ENCODE measurements around the gene HLX.

Gene HLX

DNA sequence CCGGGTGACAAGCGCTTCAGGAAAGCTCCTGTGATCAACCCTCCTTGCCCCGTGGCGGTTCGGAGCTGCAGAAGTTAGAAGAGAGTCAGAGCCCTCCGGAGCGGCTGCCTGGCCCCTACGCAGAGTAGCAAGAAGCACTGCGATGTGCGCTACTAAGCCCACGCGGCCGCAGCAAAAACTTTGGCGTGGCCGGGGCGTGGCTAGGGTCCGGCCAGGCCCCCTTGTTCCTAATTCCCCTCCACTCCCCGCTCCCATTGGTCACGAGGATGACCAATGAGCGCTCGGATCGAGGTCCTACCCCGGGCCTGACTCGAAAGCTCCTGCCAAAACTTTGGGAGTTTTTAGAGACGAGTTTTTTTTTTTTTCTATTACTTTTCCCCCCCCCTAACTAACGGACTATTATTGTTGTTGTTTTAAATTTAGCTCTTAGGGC lies at the start of gene HLX:
TSS of gene HLX (plus strand) at position 368 of the 433 bp plus-strand sequence. CDS start 415 bp downstream, outside the sequence.
- no peak for DNase-seq

- DNase-seq = no peak
Observed at GRCh38 chr1:220833436-220833835, 45.8 kb upstream of the HLX start.

GRCh38 chr1:220834155-220834870 lies 44.9 kb upstream of the HLX start:
- DNase-seq = no peak

DNA sequence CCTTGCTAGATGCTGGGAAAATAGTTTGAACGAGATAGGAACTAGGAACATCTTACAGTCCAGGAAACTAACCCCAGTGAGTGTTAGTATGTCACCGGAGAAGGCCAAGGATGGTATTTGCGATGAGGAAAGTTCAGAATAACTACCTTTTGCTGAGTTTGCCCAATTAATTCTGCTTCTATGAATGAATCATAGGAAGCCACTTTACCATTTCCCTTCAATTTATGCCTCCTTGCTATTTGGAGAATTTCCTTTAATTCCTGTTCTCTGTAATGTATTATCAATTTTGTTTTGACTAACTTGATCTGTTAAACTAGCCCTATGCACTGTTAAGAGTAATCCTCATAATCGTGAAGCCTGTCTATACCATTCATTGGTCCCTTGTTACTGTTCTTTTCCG lies 40.7 kb upstream of the HLX start:
- DNase-seq = no peak

- no peak for DNase-seq
Observed at GRCh38 chr1:220839474-220839873, 39.8 kb upstream of the HLX start.

GRCh38 chr1:220841293-220841692 lies 38.0 kb upstream of the HLX start:
- no peak for DNase-seq

DNA sequence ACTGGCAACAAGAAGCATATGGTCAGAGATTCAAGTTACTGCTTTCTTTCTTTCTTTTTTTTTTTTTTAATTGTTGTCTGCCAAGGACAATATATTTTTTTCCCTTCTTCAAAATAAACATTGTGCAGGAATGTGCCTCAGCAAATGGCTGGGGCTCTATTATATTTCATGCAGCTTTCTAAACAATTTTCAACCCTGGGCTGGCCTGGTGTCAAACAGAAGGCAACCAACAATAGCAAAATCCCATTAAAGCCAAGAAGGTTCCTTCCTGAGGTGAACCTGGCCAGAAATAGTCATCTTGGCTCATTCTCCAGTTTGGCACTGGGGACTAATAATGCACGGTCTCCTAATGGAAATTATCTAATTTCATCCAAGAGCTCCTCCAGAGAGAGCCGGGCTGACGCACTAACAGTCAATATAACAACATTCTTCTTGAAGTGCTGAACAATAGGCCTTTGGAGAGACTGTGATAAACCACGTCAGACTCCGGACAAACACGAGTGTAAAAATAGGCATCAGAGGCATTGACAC lies 35.7 kb upstream of the HLX start:
- no peak for DNase-seq

DNA sequence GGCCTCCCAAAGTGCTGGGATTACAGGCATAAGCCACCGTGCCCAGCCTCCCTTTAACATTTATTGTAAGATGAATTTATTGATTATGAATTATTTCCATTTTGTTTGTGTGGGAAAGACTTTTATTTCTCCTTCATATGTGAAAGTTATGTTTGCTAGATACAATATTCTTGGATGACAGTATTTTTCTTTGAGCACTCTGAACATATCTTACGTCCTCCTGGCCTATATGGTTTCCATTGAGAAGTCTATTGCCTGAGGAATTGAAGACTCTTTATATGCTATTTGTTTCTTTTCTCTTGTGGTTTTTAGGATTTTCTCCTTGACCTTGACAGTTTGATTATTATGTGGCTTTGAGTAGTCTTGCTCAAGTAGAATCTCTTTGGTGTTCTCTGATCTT lies 26.8 kb upstream of the HLX start:
- DNase-seq = no peak

DNA sequence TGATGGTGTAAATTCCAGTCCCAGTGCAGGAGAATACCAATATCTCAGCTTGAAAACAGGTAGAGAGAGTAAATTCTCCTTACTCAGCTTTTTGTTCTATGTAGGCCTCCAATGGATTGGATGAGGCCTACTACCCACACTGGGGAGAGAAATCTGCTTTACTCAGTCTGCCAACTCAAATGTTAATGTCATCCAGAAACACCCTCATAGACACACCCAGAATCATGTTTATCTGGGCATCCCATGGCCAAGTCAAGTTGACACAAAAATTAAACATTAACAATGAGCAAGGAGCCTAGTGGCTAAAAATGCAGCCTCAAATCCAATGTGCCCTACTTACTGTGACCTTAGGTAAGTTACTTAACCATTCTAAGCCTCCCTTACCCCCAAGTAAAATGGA lies 6.9 kb upstream of the HLX start:
- DNase-seq = no peak

GRCh38 chr1:220873087-220873486 lies 6.2 kb upstream of the HLX start:
- no peak for DNase-seq

GRCh38 chr1:220873868-220874655 lies 5.2 kb upstream of the HLX start:
- DNase-seq = no peak

GRCh38 chr1:220875260-220875659 lies 4.0 kb upstream of the HLX start:
- no peak for DNase-seq

DNA sequence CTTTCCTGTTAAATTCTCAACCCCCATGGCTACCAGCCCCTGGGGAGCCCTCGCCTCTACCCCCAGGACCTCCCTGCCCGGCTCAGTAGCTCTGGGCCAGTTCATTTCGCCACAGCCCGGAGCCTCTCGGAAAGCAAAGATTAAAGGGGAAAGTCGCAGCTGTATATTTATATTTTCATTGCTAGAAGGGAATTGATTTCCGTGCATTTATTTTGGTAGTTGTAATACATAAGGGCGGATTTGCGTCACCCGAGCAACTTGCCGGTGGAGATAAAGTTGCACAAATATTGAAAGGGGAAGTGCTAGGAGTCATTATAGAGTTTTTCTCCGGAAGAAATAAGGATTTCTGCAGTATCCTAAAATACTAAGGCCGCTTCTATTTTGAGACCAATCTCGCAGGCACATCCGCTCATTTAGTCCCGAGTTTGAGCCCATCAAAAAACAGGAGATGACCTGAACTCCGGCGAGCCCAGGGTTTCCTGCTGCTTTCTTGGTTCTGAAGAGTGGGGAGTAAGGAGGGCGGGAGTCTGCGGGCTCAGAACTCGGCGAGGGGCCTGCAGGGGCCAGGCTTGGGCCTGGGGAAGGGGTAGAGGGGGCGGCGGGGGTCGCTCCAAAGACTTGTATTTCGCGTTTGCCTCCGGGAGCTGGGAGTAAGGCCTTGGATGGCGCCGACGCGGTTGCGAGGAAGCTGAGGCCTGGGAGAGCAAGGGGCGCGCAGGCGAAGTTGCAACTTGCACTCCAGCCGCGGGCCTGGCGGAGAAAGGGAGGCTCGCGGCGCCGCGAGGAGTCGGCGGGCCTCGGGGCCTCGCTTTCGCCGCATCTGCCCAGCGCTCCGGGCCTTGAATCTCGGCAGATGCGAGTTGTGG lies 2.5 kb upstream of the HLX start:
- DNase-seq = no peak

- no peak for DNase-seq
Observed at GRCh38 chr1:220877377-220878095, 1.7 kb upstream of the HLX start.

DNA sequence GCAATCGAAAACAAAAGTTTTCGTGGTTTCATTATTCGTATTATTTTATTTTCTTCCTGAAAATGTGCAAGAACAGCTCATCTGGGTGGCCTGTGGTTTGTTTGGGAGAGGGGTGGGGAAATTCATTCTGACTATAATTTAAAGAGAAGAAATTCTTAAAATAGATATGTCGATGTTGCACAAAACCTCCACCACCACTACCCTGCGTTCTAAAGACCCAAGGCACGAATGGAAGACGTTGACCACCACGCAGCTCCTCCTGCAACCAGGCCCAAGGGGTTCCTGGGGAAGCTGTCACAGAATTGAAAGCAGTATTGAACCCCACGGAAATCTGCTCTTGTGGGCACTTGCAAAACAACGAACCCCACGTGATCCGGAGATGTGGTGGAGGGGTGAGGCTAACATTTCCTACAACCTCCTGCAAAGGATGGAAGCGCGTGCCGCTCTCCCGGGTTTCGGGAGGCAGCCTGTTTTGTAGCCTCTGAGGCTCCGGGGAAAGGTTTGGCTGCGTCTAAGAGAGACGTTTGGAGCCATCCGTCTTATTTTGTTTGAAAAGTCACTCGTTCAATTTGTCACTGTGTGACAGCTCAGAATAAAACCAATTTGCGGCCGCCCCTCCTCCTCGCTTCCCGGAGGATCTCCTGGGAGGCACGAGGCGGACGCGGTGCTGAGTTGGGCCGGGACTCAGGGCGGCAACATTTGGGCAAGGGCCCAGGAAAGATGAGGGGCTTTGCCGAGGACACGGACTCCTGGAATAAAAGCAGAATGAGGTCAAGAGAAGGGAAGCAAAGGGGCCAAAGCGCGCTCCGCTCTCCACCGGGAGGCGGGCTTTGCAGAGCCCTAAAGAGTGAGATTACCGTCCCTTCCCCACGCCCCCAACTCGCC lies 810 bp upstream of the HLX start:
- DNase-seq = no peak

- DNase-seq = no peak
Observed at GRCh38 chr1:220879509-220880361, 492 bp downstream of the HLX start.

GRCh38 chr1:220880362-220880670 lies 1.1 kb downstream of the HLX start:
- no peak for DNase-seq

DNA sequence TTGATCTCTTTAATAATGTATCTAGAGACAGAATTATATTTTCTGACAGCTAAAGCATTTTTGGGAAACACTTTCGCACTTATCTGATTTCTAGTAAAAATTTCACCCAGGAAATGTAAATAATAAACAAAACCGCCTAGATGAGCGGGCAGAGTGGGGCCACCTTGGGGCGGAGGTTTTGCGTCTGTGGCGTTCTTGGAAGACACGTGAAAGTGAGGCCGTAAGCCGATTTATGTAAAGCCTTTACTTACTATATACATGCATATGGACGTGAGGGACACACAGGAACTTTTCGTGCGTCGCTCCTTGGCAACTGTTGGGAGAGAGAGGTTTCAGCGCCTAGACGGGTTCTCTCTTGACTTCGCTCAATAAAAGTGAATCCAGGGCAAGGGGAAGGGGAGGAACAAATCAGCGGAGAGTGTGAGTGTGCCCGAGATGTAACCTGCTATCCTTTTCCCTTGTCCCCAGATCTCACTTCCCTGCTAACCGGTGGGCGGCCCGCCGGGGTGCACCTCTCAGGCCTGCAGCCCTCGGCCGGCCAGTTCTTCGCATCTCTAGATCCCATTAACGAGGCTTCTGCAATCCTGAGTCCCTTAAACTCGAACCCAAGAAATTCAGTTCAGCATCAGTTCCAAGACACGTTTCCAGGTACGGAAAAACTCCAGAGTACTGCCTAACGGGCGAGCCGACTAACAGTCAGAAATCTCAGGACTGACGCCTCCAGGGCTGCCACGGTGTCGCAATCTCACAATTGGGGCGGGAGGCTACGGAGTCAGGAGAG lies 1.7 kb downstream of the HLX start:
- DNase-seq = no peak

- DNase-seq = no peak
Observed at GRCh38 chr1:220882061-220882891, 3.0 kb downstream of the HLX start.
